ENCODE measurements around the gene CELF3. TPM values are rescaled to one million over a fixed set of nuclear protein-coding genes. Genes with fewer than 3 reads are reported as not detected.

Gene CELF3
- polyA plus RNA-seq, 1 donor from 2014 or later = 89.0 TPM

- Histone ChIP-seq H3K9ac (ENCODE audit: low read length) (no peak overlapping the region), H3K27me3 (ENCODE audit: insufficient read depth, low read depth, low read length) (no peaks in the 10 kb centered on the region), H3K9me3 (ENCODE audit: low read length) (peaks cover 6% of the 10 kb centered on the region), H3F3A (ENCODE audit: insufficient read depth, low read length, poor library complexity, severe bottlenecking) (no peaks in the 10 kb centered on the region), H3K36me3 (ENCODE audit: insufficient read depth, low read length) (no peaks in the 10 kb centered on the region), H3K9me2 (ENCODE audit: insufficient read depth, low read length) (no peaks in the 10 kb centered on the region), H4K20me1 (ENCODE audit: insufficient read depth) (no peaks in the 10 kb centered on the region), H3K79me2 (replicated peaks; ENCODE audit: insufficient read depth, low read length) (no peaks in the 10 kb centered on the region), H2AFZ (ENCODE audit: low read depth, low read length) (no peak overlapping the region), H3K27ac (ENCODE audit: low read length) (no peak overlapping the region), H3K4me3 (ENCODE audit: low read length) (no peak overlapping the region), H3K4me2 (ENCODE audit: low read length) (no peak overlapping the region)
- no peak for TF ChIP-seq POLR2AphosphoS5 (IDR thresholded peaks at IDR 0.05)
- TF ChIP-seq EP300 (conservative IDR thresholded peaks at IDR 0.05; ENCODE audit: poor library complexity, severe bottlenecking) = no peak
- TF ChIP-seq CTCF (IDR thresholded peaks at IDR 0.05; ENCODE audit: poor library complexity, severe bottlenecking) = no peak
- no peak for TF ChIP-seq TAF1 (IDR thresholded peaks at IDR 0.05; ENCODE audit: low read depth)
- TF ChIP-seq REST (IDR thresholded peaks at IDR 0.05; ENCODE audit: borderline replicate concordance) = no peak
- TF ChIP-seq EZH2 (IDR thresholded peaks at IDR 0.05; ENCODE audit: borderline replicate concordance, insufficient read depth, low read length, poor library complexity, severe bottlenecking) = no peak
- no peak for TF ChIP-seq MXI1 (conservative IDR thresholded peaks at IDR 0.05; ENCODE audit: poor library complexity, severe bottlenecking)
- TF ChIP-seq SMC3 (conservative IDR thresholded peaks at IDR 0.05; ENCODE audit: poor library complexity) = no peak
- TF ChIP-seq RAD21 (conservative IDR thresholded peaks at IDR 0.05) = no peak
Observed at GRCh38 chr1:151741516-151741915, 24.9 kb upstream of the CELF3 start.

DNA sequence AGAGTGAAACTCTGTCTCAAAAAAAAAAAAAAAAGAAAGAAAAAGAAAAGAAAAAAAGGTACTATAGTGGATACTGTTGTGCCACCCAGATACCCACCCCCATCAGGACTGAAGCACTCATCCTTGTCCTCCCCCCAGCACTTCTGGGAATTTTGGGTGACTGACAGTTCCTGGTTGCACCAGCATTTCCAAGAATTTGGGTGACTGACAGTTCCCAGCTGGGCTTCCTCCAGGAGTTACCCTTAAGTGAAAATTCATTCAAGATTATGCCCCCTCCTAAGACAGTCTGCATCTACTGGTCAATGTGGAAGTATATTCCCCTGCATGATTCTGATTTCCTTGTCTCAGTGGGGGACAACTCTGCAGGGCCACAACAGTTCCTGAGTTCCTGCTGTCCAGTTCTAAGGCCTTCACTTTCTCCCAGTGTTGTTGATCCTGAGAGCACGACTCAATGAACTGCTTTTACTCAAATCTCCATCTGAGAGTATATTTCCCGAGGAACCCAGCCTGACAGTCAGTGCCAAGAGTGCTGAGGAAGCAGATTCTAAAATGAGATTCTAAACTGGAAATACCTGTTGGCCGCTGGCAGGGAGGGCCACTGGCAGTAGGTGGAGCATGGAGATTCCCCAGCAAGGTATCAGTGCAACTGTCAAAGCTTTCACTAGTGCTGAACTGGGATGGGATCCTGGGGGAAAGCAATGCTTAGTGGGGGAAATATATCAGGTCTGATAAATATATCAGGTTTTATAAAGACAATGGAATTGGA lies 23.2 kb upstream of the CELF3 start:
- Histone ChIP-seq H3K27ac (ENCODE audit: low read length) (no peak overlapping the region), H3K4me3 (ENCODE audit: low read length) (no peak overlapping the region)

More for the DNA sequence above, 23.2 kb upstream of the CELF3 start:
- no peak overlapping the region for H3K9ac ChIP-seq (ENCODE audit: low read length)
- no peaks in the 10 kb centered on the region for H4K20me1 ChIP-seq (ENCODE audit: insufficient read depth)
- no peaks in the 10 kb centered on the region for H3F3A ChIP-seq (ENCODE audit: insufficient read depth, low read length, poor library complexity, severe bottlenecking)
- H2AFZ ChIP-seq (ENCODE audit: low read depth, low read length) = no peak overlapping the region
- H3K4me2 ChIP-seq (ENCODE audit: low read length) = no peak overlapping the region
- no peaks in the 10 kb centered on the region for H3K27me3 ChIP-seq (ENCODE audit: insufficient read depth, low read depth, low read length)
- H3K36me3 ChIP-seq (ENCODE audit: insufficient read depth, low read length) = no peaks in the 10 kb centered on the region
- H3K79me2 ChIP-seq (replicated peaks; ENCODE audit: insufficient read depth, low read length) = no peaks in the 10 kb centered on the region
- no peaks in the 10 kb centered on the region for H3K9me2 ChIP-seq (ENCODE audit: insufficient read depth, low read length)
- no peak for TF ChIP-seq RAD21 (conservative IDR thresholded peaks at IDR 0.05)
- TF ChIP-seq EZH2 (IDR thresholded peaks at IDR 0.05; ENCODE audit: borderline replicate concordance, insufficient read depth, low read length, poor library complexity, severe bottlenecking) = no peak
- TF ChIP-seq REST (IDR thresholded peaks at IDR 0.05; ENCODE audit: borderline replicate concordance) = no peak
- TF ChIP-seq POLR2AphosphoS5 (IDR thresholded peaks at IDR 0.05) = no peak
- TF ChIP-seq TAF1 (IDR thresholded peaks at IDR 0.05; ENCODE audit: low read depth) = no peak
- TF ChIP-seq CTCF (IDR thresholded peaks at IDR 0.05; ENCODE audit: poor library complexity, severe bottlenecking) = no peak
- TF ChIP-seq MXI1 (conservative IDR thresholded peaks at IDR 0.05; ENCODE audit: poor library complexity, severe bottlenecking) = no peak
- TF ChIP-seq EP300 (conservative IDR thresholded peaks at IDR 0.05; ENCODE audit: poor library complexity, severe bottlenecking) = no peak
- H3K9me3 ChIP-seq (ENCODE audit: low read length) = peaks cover 6% of the 10 kb centered on the region
